DMS 273 treated with DMSO at 0.1 percent for 48 hours (cell line): Measurements from ENCODE around the gene IQGAP3.

ENCODE experiments used
- DNase-seq: peaks from one replicate; lab custom pipeline; 2025; lab: John Stamatoyannopoulos, UW

The IQGAP3 gene

GRCh38 chr1:156496211-156496761 lies 76.1 kb downstream of the IQGAP3 start:
- DNase-seq, result peak; percentile 45

DNA sequence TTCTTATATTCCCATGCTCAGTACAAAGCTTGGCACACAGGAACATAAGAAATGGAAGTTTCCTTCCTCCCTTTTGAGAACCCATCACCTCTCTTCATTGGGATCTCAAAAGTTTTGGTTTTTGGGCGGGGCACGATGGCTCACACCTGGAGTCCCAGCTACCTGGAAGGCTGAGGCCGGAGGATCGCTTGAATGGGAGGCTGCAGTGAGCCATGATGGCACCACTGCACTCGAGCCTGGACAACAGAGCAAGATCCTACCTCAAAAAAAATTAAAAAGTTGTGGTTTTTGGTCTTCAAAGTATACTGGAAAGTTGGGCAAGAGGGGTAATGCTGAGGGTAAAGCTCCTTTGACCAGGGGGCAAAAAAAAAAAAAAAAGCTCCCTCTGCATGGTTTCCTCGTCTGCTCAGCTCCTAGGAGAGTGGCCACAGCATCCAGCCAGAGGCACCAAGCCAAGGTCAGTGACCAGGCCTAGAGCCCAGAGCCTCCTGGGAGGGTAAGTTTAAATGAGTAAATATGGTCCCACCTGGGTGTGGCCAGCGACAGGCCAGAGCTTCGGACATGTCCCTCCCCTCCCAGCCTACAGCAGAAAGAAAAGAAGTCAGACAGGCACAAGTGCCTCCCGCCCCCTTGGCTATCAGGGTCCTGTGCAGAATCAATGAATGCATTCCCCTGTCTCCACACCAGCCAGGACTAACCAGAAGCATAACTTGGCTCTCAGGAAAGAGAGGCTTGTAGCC lies 76.8 kb downstream of the IQGAP3 start:
- DNase-seq, result no peak

DNA sequence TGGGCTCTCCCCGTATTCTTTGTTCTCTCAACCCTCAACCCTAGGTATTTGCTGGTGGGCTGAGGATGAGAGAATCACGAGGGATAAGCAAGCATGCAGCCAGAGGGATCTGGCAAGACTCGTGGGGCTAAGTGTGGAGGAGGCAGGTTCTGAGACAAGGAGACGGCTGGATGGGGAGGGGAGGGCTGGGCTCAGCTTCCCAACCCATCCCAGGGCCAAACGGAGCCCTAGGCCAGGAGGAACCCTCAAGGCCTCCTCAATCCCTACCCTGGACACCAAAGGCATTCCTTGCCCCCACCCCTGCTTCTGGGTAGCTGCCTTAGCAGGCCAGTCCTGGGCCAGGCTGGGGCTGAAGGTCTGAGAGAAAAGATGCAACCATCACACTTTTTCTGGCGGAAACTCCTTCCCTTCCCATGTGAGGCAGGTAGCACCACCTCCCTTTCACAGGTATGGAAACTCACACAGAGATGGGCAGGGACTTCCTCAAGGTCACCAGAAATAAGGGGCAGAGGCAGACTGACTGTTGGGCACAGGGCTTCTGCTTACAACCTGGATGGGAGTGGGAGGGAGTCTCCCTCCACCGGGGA lies 78.0 kb downstream of the IQGAP3 start:
- no peak for DNase-seq

DNA sequence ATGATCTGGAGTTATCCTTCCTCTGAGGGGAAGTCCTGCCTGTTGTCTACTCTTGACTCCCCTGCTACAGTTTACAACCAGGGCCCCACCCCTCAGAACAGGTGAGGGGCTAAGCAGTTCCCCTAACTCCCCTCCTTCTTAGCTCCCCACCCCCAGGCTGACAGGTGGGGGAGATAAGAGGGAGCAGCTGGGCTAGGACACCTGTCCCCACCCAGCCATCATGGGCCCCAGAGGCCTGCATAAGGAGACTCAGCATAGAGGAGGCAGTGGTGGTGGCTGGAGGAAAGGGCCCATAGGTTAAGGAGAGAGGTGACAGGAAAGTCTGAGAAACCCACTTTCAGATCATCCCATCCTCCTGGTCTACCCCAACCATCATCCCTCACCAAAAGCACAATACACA lies 78.6 kb downstream of the IQGAP3 start:
- DNase-seq, result no peak

DNA sequence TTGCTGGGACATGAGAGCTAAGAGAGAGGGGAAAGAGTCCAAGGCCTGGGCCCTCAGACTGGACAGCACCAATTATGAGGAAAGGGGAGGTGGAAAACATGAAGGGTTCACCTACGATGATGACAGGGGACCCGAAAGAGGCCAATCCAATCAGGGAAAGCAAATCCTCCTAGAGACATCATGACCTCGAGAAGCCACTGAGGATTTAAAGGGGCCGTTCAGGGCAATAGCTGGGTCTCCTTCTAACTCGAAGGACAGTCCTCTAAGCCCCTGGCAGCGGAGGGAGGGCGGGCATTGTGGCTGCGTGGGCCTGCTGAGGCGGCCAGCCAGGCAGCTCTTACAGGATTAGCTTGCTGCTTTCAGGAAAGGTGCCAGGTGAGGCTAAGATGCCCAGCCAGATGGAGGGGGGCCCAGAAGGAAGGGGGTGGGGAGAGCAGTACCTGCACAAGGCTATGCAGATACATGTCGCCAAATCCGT lies 79.2 kb downstream of the IQGAP3 start:
- no peak for DNase-seq

- no peak for DNase-seq
Observed at GRCh38 chr1:156492591-156493080, 79.7 kb downstream of the IQGAP3 start.

DNA sequence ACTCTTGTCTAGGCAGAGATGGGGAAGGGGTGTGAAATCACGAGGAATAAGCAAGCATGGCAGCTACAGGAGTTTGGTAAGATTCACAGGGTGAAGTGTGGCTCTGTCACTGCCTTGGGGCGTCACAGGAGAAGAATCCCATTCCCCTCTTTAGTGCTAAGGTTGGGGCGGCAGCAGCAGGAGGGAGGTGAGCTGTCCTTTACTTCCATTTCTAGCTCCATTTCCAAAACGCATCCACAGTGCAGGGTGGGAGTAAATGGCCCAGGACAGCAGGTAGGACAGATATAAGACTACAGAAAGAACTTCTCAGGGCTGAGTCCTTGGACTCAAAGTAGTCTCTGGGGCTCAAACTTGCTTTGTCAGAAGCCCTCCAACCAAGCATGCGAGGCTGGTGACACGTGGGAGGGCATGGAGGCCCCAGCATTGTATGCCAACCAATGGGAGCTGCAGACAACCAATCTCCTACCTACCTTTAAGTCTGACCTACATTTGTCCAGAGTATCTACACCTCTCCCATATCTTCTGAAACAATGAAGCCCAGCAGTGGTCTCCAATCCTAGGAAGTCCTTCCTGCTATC lies 80.3 kb downstream of the IQGAP3 start:
- no peak for DNase-seq

GRCh38 chr1:156491151-156491949 lies 81.0 kb downstream of the IQGAP3 start:
- DNase-seq, result no peak

DNA sequence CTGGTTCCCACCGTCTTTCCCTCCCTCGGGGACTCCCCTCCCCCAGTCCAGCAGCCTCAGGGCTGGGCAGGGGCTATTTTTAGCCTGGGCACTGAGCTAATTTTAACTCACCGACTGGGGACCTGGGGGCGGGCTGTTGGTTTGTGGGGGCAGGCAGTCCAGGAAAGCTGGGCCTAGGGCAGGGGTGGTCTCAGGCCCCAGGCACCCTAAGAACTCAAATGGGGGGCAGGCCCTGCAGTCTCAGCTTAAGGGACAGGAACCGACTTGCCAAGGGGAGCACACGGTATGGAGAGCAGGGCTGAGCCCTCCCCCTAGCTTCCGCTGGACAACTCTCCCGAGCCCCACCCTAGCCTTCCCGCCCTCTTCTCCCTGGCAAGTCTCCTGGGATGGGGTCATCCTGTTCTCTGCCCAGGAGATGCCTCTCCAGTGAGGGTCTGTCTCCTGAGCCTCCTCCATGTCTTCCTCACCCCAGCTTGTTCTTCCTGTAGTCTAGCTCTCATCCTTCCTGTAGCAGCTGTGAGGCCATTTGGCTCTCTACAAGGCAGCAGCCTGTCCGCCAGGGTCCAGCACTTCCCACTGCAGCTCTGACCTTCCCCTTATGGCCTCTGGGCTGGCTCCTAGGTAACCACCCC lies 81.8 kb downstream of the IQGAP3 start:
- no peak for DNase-seq

- no peak for DNase-seq
Observed at GRCh38 chr1:156489935-156490293, 82.5 kb downstream of the IQGAP3 start.

- DNase-seq, result peak; percentile 79
Observed at GRCh38 chr1:156489166-156489934, 83.0 kb downstream of the IQGAP3 start.

DNA sequence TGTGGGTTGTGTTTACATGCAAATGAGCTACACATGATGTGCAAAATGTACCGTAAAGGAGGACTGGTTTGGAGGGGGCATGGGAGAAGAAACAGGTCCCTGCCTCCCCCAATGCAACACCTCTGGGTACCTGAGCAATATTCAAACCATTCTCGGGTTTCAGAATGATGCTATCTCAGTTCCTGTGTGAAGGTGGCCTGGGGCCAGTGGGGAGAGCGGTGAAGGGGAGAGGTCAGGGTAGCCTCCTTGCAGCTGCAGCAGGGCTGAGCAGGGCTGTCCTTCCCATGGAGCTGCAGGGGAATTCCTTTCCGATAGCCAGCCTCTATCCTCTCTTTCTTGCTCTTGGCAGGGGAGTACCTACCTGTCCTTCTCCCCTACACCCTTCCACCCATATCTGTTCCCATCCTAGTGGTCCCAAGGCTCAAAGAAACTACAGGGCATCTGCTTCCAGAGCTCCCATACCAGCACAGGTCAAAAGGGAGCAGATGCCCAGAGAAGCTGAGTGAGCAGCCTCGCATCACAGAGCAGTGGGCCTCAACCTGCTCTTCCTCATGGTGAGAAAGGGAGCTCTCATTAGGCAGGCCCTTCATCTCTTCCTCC lies 83.7 kb downstream of the IQGAP3 start:
- no peak for DNase-seq

GRCh38 chr1:156487862-156488261 lies 84.5 kb downstream of the IQGAP3 start:
- DNase-seq, result no peak

- no peak for DNase-seq
Observed at GRCh38 chr1:156486421-156487344, 85.7 kb downstream of the IQGAP3 start.

- no peak for DNase-seq
Observed at GRCh38 chr1:156485984-156486383, 86.4 kb downstream of the IQGAP3 start.

DNA sequence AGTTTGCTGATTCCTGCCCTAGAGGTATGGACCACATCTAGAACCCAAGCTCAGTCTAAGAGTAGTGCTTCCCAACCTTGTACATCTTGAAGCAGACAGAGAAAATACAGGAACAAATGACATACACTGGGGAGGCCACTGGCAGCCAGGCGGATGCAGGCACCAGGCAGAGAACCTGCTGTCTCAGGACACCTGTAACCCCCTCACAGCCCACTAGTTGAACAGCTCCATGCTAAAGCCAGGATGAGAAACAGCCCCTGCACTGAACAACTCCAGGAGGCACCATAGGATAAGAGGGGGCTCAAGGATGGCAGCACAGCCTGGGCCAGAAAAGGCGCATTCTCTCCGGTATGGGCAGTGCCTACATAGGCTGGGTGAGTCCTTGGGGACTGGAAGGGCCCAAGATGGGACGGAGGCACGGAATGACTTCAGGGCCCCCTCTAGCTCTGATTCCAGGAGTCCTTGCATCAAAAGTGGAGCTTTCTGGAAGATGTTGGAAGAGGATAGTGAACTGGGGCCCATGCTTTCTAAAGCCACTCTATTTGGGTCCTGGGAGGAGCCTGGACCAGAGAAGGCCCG lies 87.8 kb downstream of the IQGAP3 start:
- no peak for DNase-seq

DNA sequence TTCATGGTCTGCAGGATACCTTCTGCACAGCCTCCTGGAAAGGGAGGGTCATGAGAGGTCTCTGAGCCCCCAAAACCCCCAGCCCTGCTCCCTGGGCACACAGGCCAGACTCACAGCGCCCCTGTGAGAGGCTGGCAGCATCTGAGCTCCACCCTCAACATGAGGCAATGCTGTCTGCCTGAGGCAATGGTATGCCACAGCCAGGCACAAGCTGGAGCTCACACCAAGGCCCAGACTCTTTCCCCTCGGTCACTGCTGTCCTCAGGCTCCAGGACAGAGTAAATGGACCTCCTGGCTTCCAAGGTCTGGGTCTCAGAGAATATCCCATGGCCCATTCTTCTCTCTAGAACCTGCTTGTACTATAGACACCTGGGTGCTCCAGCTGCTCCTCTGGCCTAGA lies 89.0 kb downstream of the IQGAP3 start:
- no peak for DNase-seq

- no peak for DNase-seq
Observed at GRCh38 chr1:156482276-156482675, 90.1 kb downstream of the IQGAP3 start.

- DNase-seq, result no peak
Observed at GRCh38 chr1:156481527-156481926, 90.8 kb downstream of the IQGAP3 start.
